ENCODE data around the gene DPM3.

The DPM3 gene

DNA sequence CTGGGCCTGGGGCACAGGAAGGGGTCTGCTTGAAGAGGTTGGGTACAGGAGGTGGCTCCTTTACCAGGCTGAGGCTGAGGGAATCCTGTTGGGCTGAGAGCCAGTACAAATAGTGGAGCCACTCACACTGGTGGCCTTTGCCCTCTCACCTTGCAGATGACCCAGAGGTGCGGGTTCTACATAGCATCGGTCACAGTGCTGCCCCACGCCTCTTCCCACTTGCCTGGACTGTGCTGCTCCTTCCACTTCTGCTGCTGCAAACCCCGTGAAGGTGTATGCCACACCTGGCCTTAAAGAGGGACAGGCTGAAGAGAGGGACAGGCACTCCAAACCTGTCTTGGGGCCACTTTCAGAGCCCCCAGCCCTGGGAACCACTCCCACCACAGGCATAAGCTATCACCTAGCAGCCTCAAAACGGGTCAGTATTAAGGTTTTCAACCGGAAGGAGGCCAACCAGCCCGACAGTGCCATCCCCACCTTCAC lies 6.5 kb downstream of the DPM3 start:
- DNase-seq (ENCODE audit: low read depth): no peak
- no peak overlapping the region for H3K4me3 ChIP-seq (ENCODE audit: low read depth, low read length)
- TF ChIP-seq, protein P1, sequence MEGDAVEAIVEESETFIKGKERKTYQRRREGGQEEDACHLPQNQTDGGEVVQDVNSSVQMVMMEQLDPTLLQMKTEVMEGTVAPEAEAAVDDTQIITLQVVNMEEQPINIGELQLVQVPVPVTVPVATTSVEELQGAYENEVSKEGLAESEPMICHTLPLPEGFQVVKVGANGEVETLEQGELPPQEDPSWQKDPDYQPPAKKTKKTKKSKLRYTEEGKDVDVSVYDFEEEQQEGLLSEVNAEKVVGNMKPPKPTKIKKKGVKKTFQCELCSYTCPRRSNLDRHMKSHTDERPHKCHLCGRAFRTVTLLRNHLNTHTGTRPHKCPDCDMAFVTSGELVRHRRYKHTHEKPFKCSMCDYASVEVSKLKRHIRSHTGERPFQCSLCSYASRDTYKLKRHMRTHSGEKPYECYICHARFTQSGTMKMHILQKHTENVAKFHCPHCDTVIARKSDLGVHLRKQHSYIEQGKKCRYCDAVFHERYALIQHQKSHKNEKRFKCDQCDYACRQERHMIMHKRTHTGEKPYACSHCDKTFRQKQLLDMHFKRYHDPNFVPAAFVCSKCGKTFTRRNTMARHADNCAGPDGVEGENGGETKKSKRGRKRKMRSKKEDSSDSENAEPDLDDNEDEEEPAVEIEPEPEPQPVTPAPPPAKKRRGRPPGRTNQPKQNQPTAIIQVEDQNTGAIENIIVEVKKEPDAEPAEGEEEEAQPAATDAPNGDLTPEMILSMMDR (conservative IDR thresholded peaks at IDR 0.05; ENCODE audit: low read depth, low read length): no peak

DNA sequence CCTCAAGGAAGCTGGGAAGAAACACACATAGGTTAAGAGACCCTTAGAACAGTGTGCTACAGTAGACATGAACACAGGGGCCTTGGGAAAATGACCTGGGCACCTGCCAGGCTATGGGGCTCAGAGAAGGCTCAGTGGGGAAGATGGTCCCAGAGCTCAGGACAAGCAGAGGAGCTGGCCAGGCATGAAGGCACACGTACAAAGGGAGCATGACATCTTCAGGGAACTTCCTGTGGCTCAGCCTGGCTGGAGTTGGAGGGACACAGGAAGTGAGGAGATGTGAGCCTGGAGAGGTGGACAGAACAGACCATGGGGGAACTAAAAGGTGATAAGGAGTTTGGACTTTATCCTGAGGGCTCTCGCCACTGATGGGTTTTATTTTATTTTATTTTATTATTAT lies 8.5 kb downstream of the DPM3 start:
- TF ChIP-seq, protein P1 (conservative IDR thresholded peaks at IDR 0.05; ENCODE audit: low read depth, low read length): no peak
- DNase-seq (ENCODE audit: low read depth): no peak
- H3K4me3 ChIP-seq (ENCODE audit: low read depth, low read length): no peak overlapping the region

DNA sequence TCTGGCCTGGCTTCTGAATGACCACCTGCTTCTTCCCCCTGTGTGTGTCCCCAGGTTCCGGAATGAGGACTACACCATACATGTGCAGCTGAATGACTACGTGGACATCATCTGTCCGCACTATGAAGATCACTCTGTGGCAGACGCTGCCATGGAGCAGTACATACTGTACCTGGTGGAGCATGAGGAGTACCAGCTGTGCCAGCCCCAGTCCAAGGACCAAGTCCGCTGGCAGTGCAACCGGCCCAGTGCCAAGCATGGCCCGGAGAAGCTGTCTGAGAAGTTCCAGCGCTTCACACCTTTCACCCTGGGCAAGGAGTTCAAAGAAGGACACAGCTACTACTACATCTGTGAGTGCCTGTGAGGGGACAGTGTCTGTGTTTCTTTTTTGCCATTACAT lies 9.0 kb downstream of the DPM3 start:
- TF ChIP-seq, protein P1 (conservative IDR thresholded peaks at IDR 0.05; ENCODE audit: low read depth, low read length): no peak
- no peak overlapping the region for H3K4me3 ChIP-seq (ENCODE audit: low read depth, low read length)
- no peak for DNase-seq (ENCODE audit: low read depth)

DNA sequence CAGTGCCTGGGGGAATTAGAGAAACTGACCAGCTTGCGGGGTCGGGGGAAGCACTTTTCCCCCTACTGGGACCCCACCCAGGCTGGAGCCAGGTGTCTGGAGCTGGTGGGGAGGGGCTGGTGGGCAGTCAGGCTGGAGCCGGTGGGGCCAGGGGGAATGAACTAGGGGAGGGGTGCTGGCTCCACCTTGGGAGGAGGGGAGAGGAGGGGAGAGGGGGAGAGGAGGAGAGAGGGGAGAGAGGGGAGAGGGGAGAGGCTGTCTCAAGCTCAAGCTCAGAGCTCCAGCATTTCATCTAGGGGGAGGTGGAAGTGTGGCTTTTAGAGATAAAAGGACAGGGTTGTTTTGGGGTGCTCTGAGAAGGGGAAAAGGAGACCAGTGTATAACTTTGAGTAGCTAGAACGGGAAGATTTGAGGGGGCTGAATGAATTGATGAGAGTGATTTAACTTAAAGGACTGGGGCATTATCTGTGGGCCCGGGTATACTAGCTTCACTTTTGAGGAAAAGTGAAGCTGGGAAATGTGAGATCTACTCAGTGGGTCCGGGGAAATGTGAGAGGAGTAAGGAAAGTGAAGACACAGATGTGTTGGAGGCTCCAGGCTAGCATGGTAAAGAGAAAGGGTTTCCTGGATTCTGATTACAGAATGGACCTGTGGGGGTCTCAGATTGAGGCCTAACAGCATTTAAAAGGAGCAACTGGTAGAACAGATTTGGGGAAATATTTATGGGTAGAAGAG lies 9.9 kb downstream of the DPM3 start:
- TF ChIP-seq, protein P1 (conservative IDR thresholded peaks at IDR 0.05; ENCODE audit: low read depth, low read length): no peak
- no peak overlapping the region for H3K4me3 ChIP-seq (ENCODE audit: low read depth, low read length)
- no peak for DNase-seq (ENCODE audit: low read depth)

DNA sequence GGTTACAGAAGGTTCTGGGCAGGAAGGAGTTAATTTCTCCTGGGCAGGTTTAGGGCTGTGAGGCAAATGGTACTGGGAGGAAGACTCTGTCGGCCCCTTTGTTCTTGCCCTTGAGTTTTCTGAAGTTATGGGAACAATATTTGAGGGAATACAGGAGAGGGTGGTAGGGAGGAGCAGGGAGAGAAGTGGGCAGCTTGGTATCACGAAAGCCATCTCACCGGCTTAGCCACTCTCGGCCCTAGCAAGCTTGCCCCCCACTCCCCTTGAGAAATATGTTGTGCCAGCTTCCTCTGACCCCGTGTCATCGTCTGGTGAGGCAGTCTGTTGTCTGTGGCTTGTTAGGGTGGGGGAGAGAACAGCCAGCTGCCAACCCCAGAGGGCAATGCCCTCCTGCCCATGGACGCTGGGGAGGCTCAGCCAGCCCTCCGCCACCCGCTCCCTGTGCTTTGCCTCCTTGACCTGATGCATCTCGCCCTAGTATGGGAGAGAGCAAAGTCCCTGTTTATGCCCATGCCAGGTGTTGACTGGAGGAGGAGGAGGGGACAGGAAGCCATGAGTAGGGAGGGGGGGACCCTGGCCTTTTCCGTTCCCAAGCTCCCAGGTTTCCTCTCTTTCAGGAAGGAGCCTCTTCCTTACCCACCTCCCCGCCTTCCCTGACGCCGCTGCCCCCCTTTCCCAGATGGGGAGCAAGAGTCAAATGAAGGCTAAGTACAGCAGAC lies 11.4 kb downstream of the DPM3 start:
- H3K4me3 ChIP-seq (ENCODE audit: low read depth, low read length): peak overlapping the region; percentile 60
- DNase-seq (ENCODE audit: low read depth): no peak
- TF ChIP-seq, protein P1 (conservative IDR thresholded peaks at IDR 0.05; ENCODE audit: low read depth, low read length): no peak

DNA sequence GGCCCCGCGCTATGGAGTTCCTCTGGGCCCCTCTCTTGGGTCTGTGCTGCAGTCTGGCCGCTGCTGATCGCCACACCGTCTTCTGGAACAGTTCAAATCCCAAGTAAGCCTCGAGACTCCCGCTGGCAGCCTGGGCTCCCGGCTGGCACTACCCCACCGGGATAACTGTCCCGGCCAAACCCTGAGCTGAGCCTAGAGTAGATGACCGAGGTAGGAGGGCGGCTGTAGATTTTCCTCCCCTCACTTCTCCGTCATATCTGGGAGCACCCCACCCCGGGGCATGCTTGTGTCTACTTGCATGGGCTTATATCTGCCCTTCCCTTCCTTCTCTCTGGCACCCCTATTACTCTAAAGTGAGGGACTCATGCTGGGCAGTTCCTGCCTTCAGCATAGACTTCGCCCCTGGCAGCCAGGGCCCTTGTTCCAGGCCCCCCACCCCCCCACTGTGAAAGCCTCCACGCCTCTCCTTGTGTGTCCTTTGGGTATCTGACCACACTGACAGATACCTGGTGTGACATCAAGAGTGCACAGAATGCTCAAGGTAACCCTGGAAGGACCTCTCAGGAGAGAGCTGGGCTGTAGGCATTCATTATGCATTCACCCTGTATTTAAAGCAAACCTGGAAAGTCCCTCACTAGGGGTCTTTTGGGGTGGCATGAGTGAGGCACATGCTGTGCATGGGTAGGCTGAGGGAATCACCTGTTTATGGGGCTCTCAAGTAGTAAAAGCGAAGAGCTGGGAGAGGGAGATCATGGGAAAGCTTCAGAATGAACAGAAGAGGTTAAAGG lies 12.2 kb downstream of the DPM3 start:
- TF ChIP-seq, protein P1 (conservative IDR thresholded peaks at IDR 0.05; ENCODE audit: low read depth, low read length): no peak
- DNase-seq (ENCODE audit: low read depth): no peak

More for the DNA sequence above, 12.2 kb downstream of the DPM3 start:
- peak overlapping the region; percentile 60 for H3K4me3 ChIP-seq (ENCODE audit: low read depth, low read length)
